Tibial artery (tissue), 4 donors: ENCODE data around the gene HMGCLL1.

ENCODE experiments used
- DNase-seq, 2 donors: peaks; one replicate each; pipeline ENCODE4 v3.0.0-alpha.2; 2019
- H3K27ac ChIP-seq, 2 donors: fragments of 200-600 bp; sonication (generic) in 1 of 2; 1 replicate in 1 of 2; 2 replicates in 1 of 2; pipeline ENCODE4 v1.5.1; 2018 to 2019; ENCODE audit warnings: mild to moderate bottlenecking in 1 of 2
- H3K27me3 ChIP-seq, 2 donors: fragments of 200-600 bp; sonication (generic) in 1 of 2; one replicate each; pipeline versions ENCODE4 v1.5.1 to v1.6.0; 2016 to 2019
- H3K36me3 ChIP-seq, 3 donors: fragments of 200-600 bp; sonication (generic) in 2 of 3; one replicate each; pipeline ENCODE4 v1.5.1; 2016 to 2019; ENCODE audit warnings: mild to moderate bottlenecking in 2 of 3
- H3K4me1 ChIP-seq, 4 donors: fragments of 200-600 bp; sonication (generic) in 2 of 4; 1 replicate in 3 of 4; 2 replicates in 1 of 4; pipeline ENCODE4 v1.5.1; 2016 to 2019
- H3K4me3 ChIP-seq, 2 donors: fragments of 200-600 bp; sonication (generic) in 1 of 2; 1 replicate in 1 of 2; 2 replicates in 1 of 2; pipeline ENCODE4 v1.5.1; 2018 to 2019; ENCODE audit warnings: mild to moderate bottlenecking in 2 of 2
- H3K9me3 ChIP-seq, 3 donors: fragments of 200-600 bp; sonication (generic) in 1 of 3; one replicate each; pipeline ENCODE4 v1.5.1; 2016 to 2019
- CTCF ChIP-seq, 2 experiments: fragments of 200-600 bp in 1 of 2; fragments of 450-650 bp in 1 of 2; IDR thresholded peaks; one replicate each; pipeline ENCODE4 v1.5.1; 2017 to 2019; ENCODE audit warnings: antibody characterized with exemption in 2 of 2, mild to moderate bottlenecking in 1 of 2, moderate library complexity in 1 of 2
- intact Hi-C: fragments of 100-400 bp; cut with DNase I; formaldehyde crosslinking; loops from one replicate; pipeline ENCODE4 v1.15.0; 2023; ENCODE audit warnings: low total_unique reads

Gene HMGCLL1

GRCh38 chr6:55560290-55560885 is 18.6 kb downstream of the HMGCLL1 start:
- no peaks in the 10 kb centered on the region for H3K36me3 ChIP-seq
- H3K27me3 ChIP-seq: no peaks in the 10 kb centered on the region
- no peak for DNase-seq
- no peaks in the 10 kb centered on the region for H3K4me1 ChIP-seq
- H3K27ac ChIP-seq: no peak overlapping the region
- intact Hi-C loops: no loop called here
- no peak overlapping the region for H3K4me3 ChIP-seq
- TF ChIP-seq CTCF (IDR thresholded peaks at IDR 0.05): no peak
- H3K9me3 ChIP-seq: no peaks in the 10 kb centered on the region

- no peaks in the 10 kb centered on the region for H3K4me1 ChIP-seq
- intact Hi-C loops: no loop called here
- DNase-seq: no peak
- no peaks in the 10 kb centered on the region for H3K9me3 ChIP-seq
- H3K36me3 ChIP-seq: no peaks in the 10 kb centered on the region
- H3K27me3 ChIP-seq: no peaks in the 10 kb centered on the region
- TF ChIP-seq CTCF (IDR thresholded peaks at IDR 0.05): no peak
- no peak overlapping the region for H3K27ac ChIP-seq
- H3K4me3 ChIP-seq: no peak overlapping the region
These were observed 21.8 kb downstream of the HMGCLL1 start for GRCh38 chr6:55557146-55557545.

- Histone ChIP-seq H3K27ac (no peak overlapping the region), H3K4me1 (no peaks in the 10 kb centered on the region), H3K4me3 (no peak overlapping the region), H3K27me3 (no peaks in the 10 kb centered on the region), H3K36me3 (no peaks in the 10 kb centered on the region), H3K9me3 (no peaks in the 10 kb centered on the region)
- no peak for TF ChIP-seq CTCF (IDR thresholded peaks at IDR 0.05)
- intact Hi-C loops: no loop called here
- DNase-seq: no peak
These were observed 33.2 kb downstream of the HMGCLL1 start for GRCh38 chr6:55545791-55546190.

GRCh38 chr6:55543633-55544309 is 35.2 kb downstream of the HMGCLL1 start:
- no peaks in the 10 kb centered on the region for H3K27me3 ChIP-seq
- TF ChIP-seq CTCF (IDR thresholded peaks at IDR 0.05): no peak
- no peak overlapping the region for H3K4me3 ChIP-seq
- H3K4me1 ChIP-seq: no peaks in the 10 kb centered on the region
- intact Hi-C loops: no loop called here
- no peak overlapping the region for H3K27ac ChIP-seq
- no peaks in the 10 kb centered on the region for H3K36me3 ChIP-seq
- DNase-seq: no peak
- H3K9me3 ChIP-seq: no peaks in the 10 kb centered on the region

GRCh38 chr6:55541024-55541423 is 38.0 kb downstream of the HMGCLL1 start:
- DNase-seq: no peak
- Histone ChIP-seq H3K9me3 (no peaks in the 10 kb centered on the region), H3K4me1 (no peaks in the 10 kb centered on the region), H3K4me3 (no peak overlapping the region), H3K27me3 (no peaks in the 10 kb centered on the region), H3K27ac (no peak overlapping the region), H3K36me3 (no peaks in the 10 kb centered on the region)
- no peak for TF ChIP-seq CTCF (IDR thresholded peaks at IDR 0.05)
- intact Hi-C loops: no loop called here
